Measurements from ENCODE around the gene AUTS2. TPM values are rescaled to one million over a fixed set of nuclear protein-coding genes. Genes with fewer than 3 reads are reported as not detected.

The AUTS2 gene
- total RNA-seq, 4 donors from 2014 or later, result 14.9 to 27.2 (median 17.5) TPM

GRCh38 chr7:69676247-69676646 lies 78.0 kb downstream of the AUTS2 start:
- H3K4me1 ChIP-seq, result peaks cover 6% of the 10 kb centered on the region in 2 donors
- intact Hi-C loops (cut with DNase I), result no loop called here

GRCh38 chr7:69677054-69677852 lies 79.0 kb downstream of the AUTS2 start:
- no peak for TF ChIP-seq CTCF (IDR thresholded peaks at IDR 0.05)
- no peak for TF ChIP-seq POLR2A (IDR thresholded peaks at IDR 0.05)
- intact Hi-C loops (cut with DNase I), result no loop called here
- no peak for DNase-seq
- Histone ChIP-seq H3K9me3 (no peaks in the 10 kb centered on the region), H3K27ac (no peak overlapping the region), H3K27me3 (no peaks in the 10 kb centered on the region), H3K36me3 (no peaks in the 10 kb centered on the region), H3K4me3 (replicated peaks in 1 of 3) (no peak overlapping the region), H3K4me1 (peaks cover 6% of the 10 kb centered on the region in 2 donors)
- WGBS, 2 donors, result 70 to 71% methylated on average over 4 of the region's 4 CpGs

More at GRCh38 chr7:69676247-69676646, 78.0 kb downstream of the AUTS2 start:
- H3K9me3 ChIP-seq, result no peaks in the 10 kb centered on the region
- DNase-seq, result no peak
- no peaks in the 10 kb centered on the region for H3K27me3 ChIP-seq
- no peak overlapping the region for H3K4me3 ChIP-seq (replicated peaks in 1 of 3)
- TF ChIP-seq POLR2A (IDR thresholded peaks at IDR 0.05) (no peak), CTCF (IDR thresholded peaks at IDR 0.05) (no peak)
- no peak overlapping the region for H3K27ac ChIP-seq
- no peaks in the 10 kb centered on the region for H3K36me3 ChIP-seq

GRCh38 chr7:69677881-69678493 lies 79.7 kb downstream of the AUTS2 start:
- Histone ChIP-seq H3K4me1 (peaks cover 6% of the 10 kb centered on the region in 2 donors), H3K27me3 (no peaks in the 10 kb centered on the region), H3K9me3 (no peaks in the 10 kb centered on the region), H3K36me3 (no peaks in the 10 kb centered on the region), H3K27ac (no peak overlapping the region), H3K4me3 (replicated peaks in 1 of 3) (no peak overlapping the region)
- TF ChIP-seq POLR2A (IDR thresholded peaks at IDR 0.05) (no peak), CTCF (IDR thresholded peaks at IDR 0.05) (no peak)
- DNase-seq, result no peak
- intact Hi-C loops (cut with DNase I), result no loop called here
- WGBS, 2 donors, result 81 to 86% methylated on average over 4 of the region's 4 CpGs

- Histone ChIP-seq H3K27ac (no peak overlapping the region), H3K4me1 (peaks cover 6% of the 10 kb centered on the region in 2 donors), H3K27me3 (no peaks in the 10 kb centered on the region), H3K4me3 (replicated peaks in 1 of 3) (no peak overlapping the region), H3K9me3 (no peaks in the 10 kb centered on the region), H3K36me3 (no peaks in the 10 kb centered on the region)
- intact Hi-C loops (cut with DNase I), result no loop called here
- 85 to 89% methylated on average over 11 of the region's 11 CpGs for WGBS, 2 donors
- DNase-seq, result no peak
- no peak for TF ChIP-seq CTCF (IDR thresholded peaks at IDR 0.05)
- TF ChIP-seq POLR2A (IDR thresholded peaks at IDR 0.05), result no peak
Observed at GRCh38 chr7:69678494-69679187, 80.4 kb downstream of the AUTS2 start.

GRCh38 chr7:69681181-69681580 lies 82.9 kb downstream of the AUTS2 start:
- Histone ChIP-seq H3K4me1 (no peaks in the 10 kb centered on the region), H3K36me3 (no peaks in the 10 kb centered on the region), H3K27ac (no peak overlapping the region), H3K27me3 (no peaks in the 10 kb centered on the region), H3K4me3 (replicated peaks in 1 of 3) (no peak overlapping the region), H3K9me3 (no peaks in the 10 kb centered on the region)
- intact Hi-C loops (cut with DNase I), result no loop called here
- WGBS, 2 donors, result 92 to 96% methylated on average over 3 of the region's 3 CpGs
- no peak for DNase-seq
- TF ChIP-seq CTCF (IDR thresholded peaks at IDR 0.05) (no peak), POLR2A (IDR thresholded peaks at IDR 0.05) (no peak)

Data from thyroid gland (tissue), 4 donors.